ENCODE data around the gene APAF1.
"Not testable (repeated sequence)": the region's sequence is repeated elsewhere in the genome, so short reads cannot be mapped to it uniquely, and the experiment has no call there.

The APAF1 gene

GRCh38 chr12:98644712-98645571 is at the start of gene APAF1, which contains the start of gene IKBIP:
Gene APAF1 (plus strand): TSS chr12:98645290. CDS start chr12:98648360, 3,070 bp downstream.
Gene IKBIP (minus strand): TSS chr12:98644788. CDS start chr12:98644701, 87 bp downstream.
- peak; percentile 92 for DNase-seq

- DNase-seq, result not testable (repeated sequence)
These were observed 47.8 kb upstream of the APAF1 start for GRCh38 chr12:98597313-98597712.

- no peak for DNase-seq
These were observed 43.2 kb upstream of the APAF1 start for GRCh38 chr12:98601924-98602323.

- DNase-seq, result no peak
These were observed 38.6 kb upstream of the APAF1 start for GRCh38 chr12:98606359-98606988.

- DNase-seq, result no peak
These were observed 34.5 kb upstream of the APAF1 start for GRCh38 chr12:98610596-98610995.

- DNase-seq, result no peak
These were observed 32.3 kb upstream of the APAF1 start for GRCh38 chr12:98612696-98613334.

- DNase-seq, result no peak
These were observed 26.1 kb upstream of the APAF1 start for GRCh38 chr12:98618952-98619351.

- peak; percentile 78 for DNase-seq
These were observed 9.3 kb upstream of the APAF1 start for GRCh38 chr12:98635657-98636323.

- DNase-seq, result no peak
These were observed 8.0 kb upstream of the APAF1 start for GRCh38 chr12:98637068-98637467.

GRCh38 chr12:98638009-98638408 is 7.1 kb upstream of the APAF1 start:
- DNase-seq, result no peak

- no peak for DNase-seq
These were observed 5.6 kb upstream of the APAF1 start for GRCh38 chr12:98639491-98639890.

- DNase-seq, result not testable (repeated sequence)
These were observed 2.3 kb upstream of the APAF1 start for GRCh38 chr12:98642801-98643200.

GRCh38 chr12:98644433-98644711 is 718 bp upstream of the APAF1 start:
- no peak for DNase-seq

- no peak for DNase-seq
These were observed 530 bp downstream of the APAF1 start for GRCh38 chr12:98645572-98646067.

- DNase-seq, result peak; percentile 37
These were observed 1.4 kb downstream of the APAF1 start for GRCh38 chr12:98646294-98647090.

GRCh38 chr12:98651328-98651727 is 6.2 kb downstream of the APAF1 start:
- no peak for DNase-seq

- peak; percentile 46 for DNase-seq
These were observed 8.9 kb downstream of the APAF1 start for GRCh38 chr12:98653866-98654493.

GRCh38 chr12:98656289-98657101 is 11.4 kb downstream of the APAF1 start:
- no peak for DNase-seq

- no peak for DNase-seq
These were observed 15.4 kb downstream of the APAF1 start for GRCh38 chr12:98660521-98660920.

- DNase-seq, result no peak
These were observed 24.7 kb downstream of the APAF1 start for GRCh38 chr12:98669751-98670150.

- DNase-seq, result no peak
These were observed 26.4 kb downstream of the APAF1 start for GRCh38 chr12:98671459-98671858.

Data from kidney glomerular epithelial cell (primary cell).